Measurements from ENCODE around the gene JARID2. TPM values are rescaled to one million over a fixed set of nuclear protein-coding genes. Genes with fewer than 3 reads are reported as not detected.

The JARID2 gene
- total RNA-seq, 3 donors from 2014 or later, result 10.6 to 11.8 (median 11.4) TPM

DNA sequence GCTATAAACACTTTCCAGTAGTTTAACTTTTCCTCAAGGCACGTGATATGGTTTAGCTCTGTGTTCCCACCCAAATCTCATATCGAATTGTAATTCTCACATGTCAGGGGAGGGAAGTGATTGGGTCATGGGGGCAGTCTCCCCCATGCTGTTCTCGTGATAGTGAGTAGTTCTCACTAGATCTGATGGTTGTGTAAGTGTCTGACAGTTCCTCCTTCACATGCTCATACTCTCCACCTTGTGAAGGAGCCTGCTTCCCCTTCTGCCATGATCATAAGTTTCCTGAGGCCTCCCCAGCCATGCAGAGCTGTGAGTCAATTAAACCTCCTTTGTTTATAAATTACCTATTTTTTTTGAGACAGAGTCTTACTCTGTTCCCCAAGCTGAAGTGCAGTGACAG is 289.1 kb downstream of the JARID2 start:
- no peaks in the 10 kb centered on the region for H3K9me3 ChIP-seq
- intact Hi-C loops (cut with DNase I, micrococcal nuclease), result no loop called here
- ATAC-seq (peak; percentile 39), DNase-seq (no peak)
- TF ChIP-seq, protein P1, sequence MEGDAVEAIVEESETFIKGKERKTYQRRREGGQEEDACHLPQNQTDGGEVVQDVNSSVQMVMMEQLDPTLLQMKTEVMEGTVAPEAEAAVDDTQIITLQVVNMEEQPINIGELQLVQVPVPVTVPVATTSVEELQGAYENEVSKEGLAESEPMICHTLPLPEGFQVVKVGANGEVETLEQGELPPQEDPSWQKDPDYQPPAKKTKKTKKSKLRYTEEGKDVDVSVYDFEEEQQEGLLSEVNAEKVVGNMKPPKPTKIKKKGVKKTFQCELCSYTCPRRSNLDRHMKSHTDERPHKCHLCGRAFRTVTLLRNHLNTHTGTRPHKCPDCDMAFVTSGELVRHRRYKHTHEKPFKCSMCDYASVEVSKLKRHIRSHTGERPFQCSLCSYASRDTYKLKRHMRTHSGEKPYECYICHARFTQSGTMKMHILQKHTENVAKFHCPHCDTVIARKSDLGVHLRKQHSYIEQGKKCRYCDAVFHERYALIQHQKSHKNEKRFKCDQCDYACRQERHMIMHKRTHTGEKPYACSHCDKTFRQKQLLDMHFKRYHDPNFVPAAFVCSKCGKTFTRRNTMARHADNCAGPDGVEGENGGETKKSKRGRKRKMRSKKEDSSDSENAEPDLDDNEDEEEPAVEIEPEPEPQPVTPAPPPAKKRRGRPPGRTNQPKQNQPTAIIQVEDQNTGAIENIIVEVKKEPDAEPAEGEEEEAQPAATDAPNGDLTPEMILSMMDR (IDR thresholded peaks at IDR 0.05), result no peak
- H3K4me1 ChIP-seq (ENCODE audit: low read depth), result no peaks in the 10 kb centered on the region
- no peak overlapping the region for H3K4me3 ChIP-seq
- H3K36me3 ChIP-seq (ENCODE audit: low read depth), result no peaks in the 10 kb centered on the region

DNA sequence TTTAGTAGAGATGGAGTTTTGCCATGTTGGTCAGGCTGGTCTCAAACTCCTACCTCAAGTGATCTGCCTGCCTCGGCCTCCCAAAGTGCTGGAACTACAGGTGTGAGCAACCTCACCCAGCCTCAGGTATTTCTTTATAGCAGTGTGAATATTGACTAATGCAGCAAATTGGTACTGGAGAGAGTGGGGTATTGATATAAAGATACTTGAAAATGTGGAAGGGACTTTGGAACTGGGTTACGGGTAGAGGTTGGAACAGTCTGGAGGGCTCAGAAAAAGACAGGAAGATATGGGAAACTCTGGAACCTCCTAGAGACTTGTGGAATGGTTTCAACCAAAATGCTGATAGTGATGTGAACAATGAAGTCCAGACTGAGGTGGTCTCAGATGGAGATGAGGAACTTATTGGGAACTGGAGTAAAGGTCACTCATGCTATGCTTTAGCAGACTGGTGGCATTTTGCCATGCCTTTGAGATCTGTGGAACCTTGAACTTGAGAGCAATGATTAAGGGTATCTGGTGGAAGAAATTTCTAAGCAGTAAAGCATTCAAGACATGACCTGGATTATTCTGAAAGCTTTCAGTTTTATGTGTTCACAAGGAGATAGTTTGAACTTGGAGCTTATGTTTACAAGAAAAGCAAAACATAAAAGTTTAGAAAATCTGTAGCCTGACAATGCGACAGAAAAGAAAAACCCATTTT is 289.8 kb downstream of the JARID2 start:
- Histone ChIP-seq H3K36me3 (ENCODE audit: low read depth) (no peaks in the 10 kb centered on the region), H3K4me1 (ENCODE audit: low read depth) (no peaks in the 10 kb centered on the region), H3K9me3 (no peaks in the 10 kb centered on the region), H3K4me3 (no peak overlapping the region)
- no peak for DNase-seq
- TF ChIP-seq, protein P1 (IDR thresholded peaks at IDR 0.05), result no peak
- ATAC-seq, result no peak
- intact Hi-C loops (cut with DNase I, micrococcal nuclease), result no loop called here

DNA sequence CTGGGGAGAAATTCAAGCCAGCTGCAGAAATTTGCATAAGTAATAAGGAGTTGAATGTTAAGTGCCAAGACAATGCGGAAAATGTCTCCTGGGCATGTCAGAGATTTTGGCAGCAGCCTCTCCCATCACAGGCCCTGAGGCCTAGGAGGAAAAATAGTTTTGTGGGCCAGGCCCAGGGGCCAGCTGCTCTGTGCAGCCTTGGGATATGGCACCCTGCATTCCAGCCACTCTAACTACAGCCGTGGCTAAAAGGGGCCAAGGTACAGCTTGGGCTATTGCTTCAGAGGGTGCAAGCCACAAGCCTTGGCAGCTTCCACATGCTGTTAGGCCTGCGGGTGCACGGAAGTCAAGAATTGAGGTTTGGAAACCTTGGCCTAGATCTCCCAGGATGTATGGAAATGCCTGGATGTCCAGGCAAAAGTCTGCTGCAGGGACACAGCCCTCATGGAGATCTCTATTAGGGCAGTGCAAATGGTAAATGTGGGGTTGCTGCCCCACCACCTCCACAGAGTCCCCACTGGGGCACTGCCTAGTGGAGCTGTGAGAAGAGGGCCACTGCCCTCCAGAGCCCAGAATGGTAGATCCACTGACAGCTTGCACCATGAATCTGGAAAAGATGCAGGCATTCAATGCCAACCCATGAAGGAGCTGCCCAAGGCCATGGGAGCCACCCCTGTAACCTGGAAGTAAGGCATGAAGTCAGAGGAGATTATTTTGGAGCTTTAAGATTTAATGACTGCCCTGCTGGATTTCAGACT is 290.5 kb downstream of the JARID2 start:
- no peak for ATAC-seq
- H3K4me3 ChIP-seq, result no peak overlapping the region
- H3K9me3 ChIP-seq, result no peaks in the 10 kb centered on the region
- H3K36me3 ChIP-seq (ENCODE audit: low read depth), result no peaks in the 10 kb centered on the region
- DNase-seq, result no peak
- no peaks in the 10 kb centered on the region for H3K4me1 ChIP-seq (ENCODE audit: low read depth)
- TF ChIP-seq, protein P1 (IDR thresholded peaks at IDR 0.05), result no peak
- intact Hi-C loops (cut with DNase I, micrococcal nuclease), result no loop called here

DNA sequence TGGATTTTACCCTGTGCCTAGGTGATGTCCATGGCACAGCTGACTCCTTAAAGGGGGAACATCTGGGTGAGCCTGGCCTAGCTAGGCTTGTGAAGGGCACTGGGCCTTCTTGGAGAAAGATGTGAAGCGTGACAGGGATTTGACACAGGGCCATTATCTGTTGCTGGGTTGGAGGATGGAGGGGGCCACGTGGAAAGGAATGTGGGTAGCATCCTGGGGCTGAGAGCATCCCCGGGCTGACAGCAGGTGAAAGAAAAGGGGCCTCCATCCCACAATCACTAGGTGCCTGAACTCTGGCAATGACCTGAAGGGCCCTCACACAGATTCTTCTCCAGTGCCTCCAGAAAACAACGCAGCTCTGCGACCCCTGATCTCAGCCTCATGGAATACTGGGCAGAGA is 292.2 kb downstream of the JARID2 start:
- Histone ChIP-seq H3K9me3 (no peaks in the 10 kb centered on the region), H3K36me3 (ENCODE audit: low read depth) (no peaks in the 10 kb centered on the region), H3K4me1 (ENCODE audit: low read depth) (no peaks in the 10 kb centered on the region), H3K4me3 (no peak overlapping the region)
- TF ChIP-seq, protein P1 (IDR thresholded peaks at IDR 0.05), result no peak
- intact Hi-C loops (cut with DNase I, micrococcal nuclease), result no loop called here
- ATAC-seq (no peak), DNase-seq (no peak)

DNA sequence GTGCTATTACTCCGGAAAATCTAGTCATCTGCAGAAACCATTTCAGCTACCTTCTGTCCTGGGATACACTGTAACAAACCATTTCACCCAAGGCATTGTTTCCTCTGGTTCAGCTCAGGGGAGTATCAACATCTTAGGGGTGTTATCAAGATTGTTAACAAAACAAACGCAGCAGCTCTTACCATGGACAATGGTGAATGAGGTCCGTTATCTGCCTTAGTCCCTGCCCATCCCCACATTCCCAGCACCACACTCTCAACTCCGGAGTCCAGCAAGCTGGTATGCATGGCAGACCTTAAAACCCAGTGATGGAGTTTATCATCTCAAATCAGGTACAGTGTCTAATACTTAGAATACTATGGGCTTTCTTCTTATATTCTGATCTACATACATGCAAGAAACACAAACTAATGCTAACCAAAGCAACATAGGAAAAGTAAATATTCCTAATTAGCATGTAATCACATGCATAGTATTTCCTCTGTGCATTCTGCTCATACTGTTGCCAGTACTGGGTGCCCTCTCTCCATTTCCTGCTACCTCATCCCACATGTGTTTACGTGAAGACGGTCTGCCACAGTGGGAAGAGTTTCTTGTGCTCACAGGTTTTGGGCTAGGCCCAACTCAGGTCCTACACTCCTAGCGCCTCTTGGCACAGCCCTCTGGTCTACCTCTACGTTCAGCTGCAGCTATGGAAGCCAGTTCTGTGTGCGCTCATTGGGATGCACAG is 293.1 kb downstream of the JARID2 start:
- Histone ChIP-seq H3K9me3 (peaks cover 2% of the 10 kb centered on the region), H3K4me3 (no peak overlapping the region), H3K4me1 (ENCODE audit: low read depth) (no peaks in the 10 kb centered on the region), H3K36me3 (ENCODE audit: low read depth) (no peaks in the 10 kb centered on the region)
- DNase-seq, result no peak
- no peak for ATAC-seq
- TF ChIP-seq, protein P1 (IDR thresholded peaks at IDR 0.05), result no peak
- intact Hi-C loops (cut with DNase I, micrococcal nuclease), result no loop called here

Data from mucosa of descending colon (tissue), 3 donors.